ENCODE results near the gene OTOS.

DNA sequence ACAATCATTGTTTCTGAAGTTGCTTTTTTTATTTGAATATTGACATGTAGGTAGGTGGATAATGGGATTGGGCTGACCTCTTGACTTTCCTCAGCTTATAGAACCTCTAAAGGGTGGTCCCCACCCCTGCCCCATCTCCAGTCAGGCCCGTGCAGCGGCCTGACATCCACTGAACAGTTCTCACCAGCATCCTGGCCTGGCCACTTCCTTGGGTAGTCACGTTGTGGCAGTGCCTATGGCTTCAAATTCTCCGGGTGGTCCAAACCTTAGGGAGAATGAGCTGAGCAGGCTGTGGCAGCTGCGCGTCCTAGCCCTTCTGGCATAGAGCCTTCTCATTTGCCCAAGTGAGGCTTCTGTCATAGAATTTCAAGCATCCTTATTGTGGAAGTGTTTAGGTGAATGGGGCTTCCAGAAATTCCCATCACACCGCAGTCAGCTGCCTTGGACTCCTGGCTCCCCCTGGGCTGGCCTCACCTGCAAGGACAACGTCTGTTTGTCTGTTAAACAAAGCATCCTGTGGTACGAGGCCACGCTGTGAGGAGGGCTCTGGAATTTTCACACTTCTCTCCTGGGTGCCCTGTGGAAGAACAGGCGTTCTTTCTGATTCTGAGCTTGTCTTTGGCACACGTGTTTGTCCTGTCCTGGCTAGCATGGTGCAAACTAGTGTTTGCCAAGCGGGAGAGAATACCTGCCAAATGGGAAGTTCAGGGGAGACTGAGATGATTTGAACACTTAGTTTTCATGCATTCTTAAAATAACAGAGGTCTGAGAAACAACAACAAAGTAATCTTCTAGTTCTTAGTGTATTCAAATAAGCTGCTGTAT, 31.8 kb upstream of the OTOS start:
- TF ChIP-seq, protein P1, sequence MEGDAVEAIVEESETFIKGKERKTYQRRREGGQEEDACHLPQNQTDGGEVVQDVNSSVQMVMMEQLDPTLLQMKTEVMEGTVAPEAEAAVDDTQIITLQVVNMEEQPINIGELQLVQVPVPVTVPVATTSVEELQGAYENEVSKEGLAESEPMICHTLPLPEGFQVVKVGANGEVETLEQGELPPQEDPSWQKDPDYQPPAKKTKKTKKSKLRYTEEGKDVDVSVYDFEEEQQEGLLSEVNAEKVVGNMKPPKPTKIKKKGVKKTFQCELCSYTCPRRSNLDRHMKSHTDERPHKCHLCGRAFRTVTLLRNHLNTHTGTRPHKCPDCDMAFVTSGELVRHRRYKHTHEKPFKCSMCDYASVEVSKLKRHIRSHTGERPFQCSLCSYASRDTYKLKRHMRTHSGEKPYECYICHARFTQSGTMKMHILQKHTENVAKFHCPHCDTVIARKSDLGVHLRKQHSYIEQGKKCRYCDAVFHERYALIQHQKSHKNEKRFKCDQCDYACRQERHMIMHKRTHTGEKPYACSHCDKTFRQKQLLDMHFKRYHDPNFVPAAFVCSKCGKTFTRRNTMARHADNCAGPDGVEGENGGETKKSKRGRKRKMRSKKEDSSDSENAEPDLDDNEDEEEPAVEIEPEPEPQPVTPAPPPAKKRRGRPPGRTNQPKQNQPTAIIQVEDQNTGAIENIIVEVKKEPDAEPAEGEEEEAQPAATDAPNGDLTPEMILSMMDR (conservative IDR thresholded peaks at IDR 0.05) = no peak
- no peak for TF ChIP-seq EZH2 (IDR thresholded peaks at IDR 0.05; ENCODE audit: low read depth)
